NK-92 (cell line): Measurements from ENCODE around the gene DNMT3B.

ENCODE experiments used
- DNase-seq: peaks from one replicate; lab custom pipeline; 2025; ENCODE audit not compliant: unreplicated experiment; lab: John Stamatoyannopoulos, UW

Gene DNMT3B

GRCh38 chr20:32820698-32821377, 58.7 kb downstream of the DNMT3B start:
- no peak for DNase-seq

- no peak for DNase-seq
Measured at GRCh38 chr20:32822225-32822624, 60.0 kb downstream of the DNMT3B start.

- no peak for DNase-seq
Measured at GRCh38 chr20:32823078-32823477, 60.9 kb downstream of the DNMT3B start.

GRCh38 chr20:32823737-32824588, 61.8 kb downstream of the DNMT3B start:
- no peak for DNase-seq

GRCh38 chr20:32828029-32828680, 66.0 kb downstream of the DNMT3B start:
- no peak for DNase-seq

- no peak for DNase-seq
Measured at GRCh38 chr20:32829311-32830005, 67.3 kb downstream of the DNMT3B start.

- no peak for DNase-seq
Measured at GRCh38 chr20:32830437-32830836, 68.3 kb downstream of the DNMT3B start.

- DNase-seq = no peak
Measured at GRCh38 chr20:32831982-32832381, 69.8 kb downstream of the DNMT3B start.

GRCh38 chr20:32832664-32833063, 70.5 kb downstream of the DNMT3B start:
- DNase-seq = no peak

GRCh38 chr20:32834972-32835371, 72.8 kb downstream of the DNMT3B start:
- DNase-seq = no peak

GRCh38 chr20:32837157-32837556, 75.0 kb downstream of the DNMT3B start:
- DNase-seq = no peak

GRCh38 chr20:32839227-32839981, 77.2 kb downstream of the DNMT3B start:
- DNase-seq = no peak

- no peak for DNase-seq
Measured at GRCh38 chr20:32839982-32840285, 77.7 kb downstream of the DNMT3B start.

GRCh38 chr20:32841174-32841573, 79.0 kb downstream of the DNMT3B start:
- no peak for DNase-seq

GRCh38 chr20:32841632-32842031, 79.4 kb downstream of the DNMT3B start:
- no peak for DNase-seq

- no peak for DNase-seq
Measured at GRCh38 chr20:32842688-32843524, 80.7 kb downstream of the DNMT3B start.

- DNase-seq = no peak
Measured at GRCh38 chr20:32845786-32846185, 83.6 kb downstream of the DNMT3B start.

- DNase-seq = no peak
Measured at GRCh38 chr20:32846852-32847251, 84.7 kb downstream of the DNMT3B start.

GRCh38 chr20:32847964-32848363, 85.8 kb downstream of the DNMT3B start:
- DNase-seq = no peak

GRCh38 chr20:32848846-32849245, 86.7 kb downstream of the DNMT3B start:
- DNase-seq = no peak
